Adrenal gland (tissue), 12 donors: ENCODE measurements around the gene IMPDH2. TPM values are rescaled to one million over a fixed set of nuclear protein-coding genes. Genes with fewer than 3 reads are reported as not detected.

Source experiments
- DNase-seq, 7 donors: peaks; one replicate each; pipeline ENCODE4 v3.0.0-alpha.2; 2019 to 2020
- H3K27ac ChIP-seq, 5 donors: fragments of 200-600 bp; sonication (generic) in 4 of 5; 1 replicate in 3 of 5; 2 replicates in 2 of 5; pipeline versions ENCODE4 v1.5.1 to v1.8.0; 2016 to 2020; ENCODE audit warnings: mild to moderate bottlenecking in 1 of 5
- H3K27me3 ChIP-seq: fragments of 200-600 bp; 2 replicates; pipeline ENCODE4 v1.8.0; 2021
- H3K36me3 ChIP-seq, 2 donors: fragments of 200-600 bp; replicated peaks in 1 of 2; 1 replicate in 1 of 2; 2 replicates in 1 of 2; pipeline versions ENCODE4 v1.5.1 to v1.8.0; 2018 to 2022
- H3K4me1 ChIP-seq, 2 donors: fragments of 200-600 bp; replicated peaks in 1 of 2; 1 replicate in 1 of 2; 2 replicates in 1 of 2; pipeline versions ENCODE4 v1.5.1 to v1.8.0; 2018 to 2021
- H3K4me3 ChIP-seq, 4 donors: fragments of 200-600 bp; sonication (generic) in 3 of 4; one replicate each; pipeline ENCODE4 v1.5.1; 2016 to 2018
- H3K9me3 ChIP-seq, 3 donors: fragments of 200-600 bp; sonication (generic) in 1 of 3; replicated peaks in 1 of 3; 1 replicate in 2 of 3; 2 replicates in 1 of 3; pipeline versions ENCODE4 v1.5.1 to v1.8.0; 2016 to 2021
- POLR2A ChIP-seq, 2 donors: fragments of 450-650 bp; IDR thresholded peaks; one replicate each; pipeline ENCODE4 v1.6.1; 2017; ENCODE audit warnings: antibody characterized with exemption in 2 of 2, mild to moderate bottlenecking in 2 of 2, moderate library complexity in 1 of 2
- WGBS, 4 donors: extraction: QIAGEN DNeasy Blood & Tissue Kit in 2 of 4; methylation state at CpG; one replicate each; pipeline versions ENCODE4 v1.1.5 to v1.1.7; 2013 to 2017; 5-methylcytosine and 5-hydroxymethylcytosine counted together
- intact Hi-C, 2 donors: fragments of 100-400 bp; cut with DNase I; formaldehyde crosslinking; loops; one replicate each; pipeline versions ENCODE4 v1.14.1 to v1.15.0; 2022 to 2023
- polyA plus RNA-seq, 3 donors: library from polyadenylated mRNA; stranded (reverse); fragments of 200-250 nt in 2 of 3; fragments of 350-450 nt in 1 of 3; fragmentation: Illumina TruSeq in 1 of 3; extraction: RNeasy Lipid Tissue Mini Kit (QIAGEN cat#74804) in 1 of 3; gene quantifications; one replicate each; pipeline ENCODE4 v1.2.3, GENCODE V29; 2013 to 2014
- total RNA-seq, 9 donors: library from RNA; depleted of rRNA in 4 of 9; stranded (reverse); fragments of >200 nt in 4 of 9; fragments of 120-200 nt in 1 of 9; fragmentation: NEBNext Ultra II Directional in 1 of 9; extraction: Animal tissue kit (Norgen Biotek cat#: 25700) in 1 of 9; gene quantifications; one replicate each; pipeline versions ENCODE4 v1.1.0 to v1.2.4, GENCODE V29; 2013 to 2023
- TF ChIP-seq, protein P1 (sequence below), 6 experiments: fragments of 450-650 bp in 4 of 6; fragments of 200-600 bp in 2 of 6; sonication (generic) in 1 of 6; IDR thresholded peaks; 1 replicate in 5 of 6; 2 replicates in 1 of 6; pipeline versions ENCODE4 v1.5.1 to v1.8.0; 2016 to 2021; ENCODE audit warnings: antibody characterized with exemption in 6 of 6, mild to moderate bottlenecking in 2 of 6, moderate library complexity in 1 of 6
- donor health status: healthy with polysubstance abuse.
- donor health status: Bipolar disorder and iron deficiency.
- donor health status: DM: yes; HTN: yes; CAD: no.
- donor health status: DM: no; HTN: no; CAD: no.
- donor health status: DM: no; HTN: no; CAD: no.
- donor health status: DM: yes; HTN: yes; CAD: no.

Gene IMPDH2
- total and polyA plus RNA-seq, 12 donors: 113 to 225 (median 141) TPM

- Histone ChIP-seq H3K36me3 (peaks cover 0 to 48% of the 10 kb centered on the region in 2 donors), H3K4me1 (no peaks in the 10 kb centered on the region), H3K27me3 (no peaks in the 10 kb centered on the region), H3K9me3 (no peaks in the 10 kb centered on the region), H3K4me3 (no peak overlapping the region), H3K27ac (no peak overlapping the region)
- WGBS, 4 donors: 85 to 92% (median 90%) methylated on average over 3 of the region's 3 CpGs
- TF ChIP-seq POLR2A (IDR thresholded peaks at IDR 0.05): no peak
- TF ChIP-seq, protein P1, sequence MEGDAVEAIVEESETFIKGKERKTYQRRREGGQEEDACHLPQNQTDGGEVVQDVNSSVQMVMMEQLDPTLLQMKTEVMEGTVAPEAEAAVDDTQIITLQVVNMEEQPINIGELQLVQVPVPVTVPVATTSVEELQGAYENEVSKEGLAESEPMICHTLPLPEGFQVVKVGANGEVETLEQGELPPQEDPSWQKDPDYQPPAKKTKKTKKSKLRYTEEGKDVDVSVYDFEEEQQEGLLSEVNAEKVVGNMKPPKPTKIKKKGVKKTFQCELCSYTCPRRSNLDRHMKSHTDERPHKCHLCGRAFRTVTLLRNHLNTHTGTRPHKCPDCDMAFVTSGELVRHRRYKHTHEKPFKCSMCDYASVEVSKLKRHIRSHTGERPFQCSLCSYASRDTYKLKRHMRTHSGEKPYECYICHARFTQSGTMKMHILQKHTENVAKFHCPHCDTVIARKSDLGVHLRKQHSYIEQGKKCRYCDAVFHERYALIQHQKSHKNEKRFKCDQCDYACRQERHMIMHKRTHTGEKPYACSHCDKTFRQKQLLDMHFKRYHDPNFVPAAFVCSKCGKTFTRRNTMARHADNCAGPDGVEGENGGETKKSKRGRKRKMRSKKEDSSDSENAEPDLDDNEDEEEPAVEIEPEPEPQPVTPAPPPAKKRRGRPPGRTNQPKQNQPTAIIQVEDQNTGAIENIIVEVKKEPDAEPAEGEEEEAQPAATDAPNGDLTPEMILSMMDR (IDR thresholded peaks at IDR 0.05): no peak
- no peak for DNase-seq
- intact Hi-C loops: no loop called here
Measured at GRCh38 chr3:49035281-49035680, 6.1 kb upstream of the IMPDH2 start.

GRCh38 chr3:49034650-49035049, 5.5 kb upstream of the IMPDH2 start:
- Histone ChIP-seq H3K27ac (no peak overlapping the region), H3K9me3 (no peaks in the 10 kb centered on the region), H3K36me3 (peaks cover 0 to 48% of the 10 kb centered on the region in 2 donors), H3K27me3 (no peaks in the 10 kb centered on the region), H3K4me3 (no peak overlapping the region), H3K4me1 (peaks cover 0 to 3% of the 10 kb centered on the region in 2 donors)
- DNase-seq: no peak
- intact Hi-C loops: no loop called here
- TF ChIP-seq, protein P1 (IDR thresholded peaks at IDR 0.05): no peak
- no peak for TF ChIP-seq POLR2A (IDR thresholded peaks at IDR 0.05)
- WGBS, 4 donors: 81 to 95% (median 93%) methylated on average over 2 of the region's 2 CpGs

DNA sequence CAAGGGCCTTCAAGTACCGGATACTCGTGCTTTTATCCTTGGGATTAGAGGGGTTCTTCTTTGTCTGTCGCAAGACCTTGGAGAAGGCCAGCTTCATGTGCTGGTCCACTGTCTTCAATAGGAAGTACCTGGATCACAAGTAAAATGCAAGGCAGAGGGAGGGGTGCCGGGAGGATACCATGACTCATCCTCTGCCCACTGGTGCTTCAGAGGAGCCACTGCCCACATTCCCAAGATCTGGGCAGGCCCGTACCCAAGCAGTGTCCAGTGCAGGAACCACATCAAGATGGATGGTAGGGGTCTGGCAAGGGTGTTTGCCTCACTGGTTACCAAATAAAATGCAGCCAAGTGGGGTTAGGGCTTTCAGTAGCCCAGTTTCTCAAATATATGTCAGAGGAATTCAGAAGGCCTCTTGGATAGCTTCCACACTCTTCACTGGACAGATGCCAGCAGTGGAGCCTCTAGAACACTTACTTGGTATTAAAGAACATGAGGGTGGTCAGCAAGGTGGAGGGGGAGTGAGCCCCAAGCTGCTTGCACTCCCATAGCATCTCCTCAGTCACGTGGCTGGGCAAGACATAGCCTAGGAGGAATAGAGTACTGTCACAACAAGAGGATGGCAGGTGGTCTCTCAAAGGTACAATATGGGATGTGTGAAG, 3.6 kb upstream of the IMPDH2 start:
- WGBS, 4 donors: 63 to 72% (median 67%) methylated on average over 6 of the region's 6 CpGs
- Histone ChIP-seq H3K9me3 (no peaks in the 10 kb centered on the region), H3K4me3 (no peak overlapping the region), H3K27me3 (no peaks in the 10 kb centered on the region), H3K4me1 (peaks cover 10 to 19% of the 10 kb centered on the region in 2 donors), H3K27ac (peak overlapping the region in 3 of 5 donors; percentile 15 to 35 (median 33)), H3K36me3 (peaks cover 0 to 43% of the 10 kb centered on the region in 2 donors)
- TF ChIP-seq, protein P1 (IDR thresholded peaks at IDR 0.05): no peak
- no peak for TF ChIP-seq POLR2A (IDR thresholded peaks at IDR 0.05)
- intact Hi-C loops: no loop called here
- peak in 4 of 7 donors; percentile 28 to 68 (median 46) for DNase-seq

DNA sequence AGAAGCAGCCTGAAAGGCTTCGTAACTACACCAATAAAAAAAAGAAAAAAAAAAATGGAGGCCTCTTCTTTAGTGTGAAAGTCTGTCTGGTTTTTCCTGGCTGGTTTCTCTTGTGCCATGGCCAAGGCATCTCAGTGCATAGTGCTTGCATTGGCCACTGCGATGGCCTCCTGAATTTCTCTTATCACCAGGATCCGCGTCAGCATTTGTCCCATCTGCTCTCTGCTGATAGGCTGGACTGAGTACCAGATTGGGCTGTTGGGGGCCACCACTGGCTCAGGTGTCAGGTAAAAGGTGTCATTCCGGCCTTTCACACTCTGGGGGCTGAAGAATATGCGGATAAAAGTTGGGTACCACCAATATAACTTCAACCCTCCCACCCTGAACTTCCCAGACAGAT, 1.1 kb upstream of the IMPDH2 start:
- 83 to 92% (median 88%) methylated on average over 6 of the region's 6 CpGs for WGBS, 4 donors
- peaks cover 0 to 52% of the 10 kb centered on the region in 2 donors for H3K36me3 ChIP-seq

More for the DNA sequence above, 1.1 kb upstream of the IMPDH2 start:
- Histone ChIP-seq H3K9me3 (no peaks in the 10 kb centered on the region), H3K4me1 (peaks cover 10 to 19% of the 10 kb centered on the region in 2 donors), H3K27ac (no peak overlapping the region), H3K4me3 (no peak overlapping the region), H3K27me3 (no peaks in the 10 kb centered on the region)
- intact Hi-C loops: no loop called here
- TF ChIP-seq, protein P1 (IDR thresholded peaks at IDR 0.05): no peak
- no peak for TF ChIP-seq POLR2A (IDR thresholded peaks at IDR 0.05)
- DNase-seq: peak in 1 of 7 donors; percentile 24
